GM18517 (cell line): ENCODE data around the gene HECTD4.
A peak's percentile ranks its signal among the peaks of the same experiment; 100 is the strongest.
"Not testable (repeated sequence)": the region's sequence is repeated elsewhere in the genome, so short reads cannot be mapped to it uniquely, and the experiment has no call there.

Experiments used
- ATAC-seq: cut with Tn5 transposase; IDR thresholded peaks from one replicate; pipeline ENCODE4 v1.9.1; 2021; ENCODE audit warnings: mild to moderate bottlenecking, moderate library complexity; ENCODE audit not compliant: unreplicated experiment

The HECTD4 gene

GRCh38 chr12:112130441-112130998 is 251.7 kb downstream of the HECTD4 start:
- peak; percentile 65 for ATAC-seq

GRCh38 chr12:112126911-112127310 is 255.3 kb downstream of the HECTD4 start:
- no peak for ATAC-seq

- no peak for ATAC-seq
These were observed 256.2 kb downstream of the HECTD4 start for GRCh38 chr12:112126000-112126438.

- peak; percentile 91 for ATAC-seq
These were observed 256.8 kb downstream of the HECTD4 start, which contains the start of gene TRAFD1 for GRCh38 chr12:112125250-112125999. Gene TRAFD1 (plus strand): TSS chr12:112125560. CDS start chr12:112130523, 4,963 bp downstream.

GRCh38 chr12:112124918-112125249 is 257.3 kb downstream of the HECTD4 start:
- ATAC-seq, result no peak

- ATAC-seq, result no peak
These were observed 259.2 kb downstream of the HECTD4 start for GRCh38 chr12:112122823-112123690.

- ATAC-seq, result no peak
These were observed 260.3 kb downstream of the HECTD4 start for GRCh38 chr12:112121780-112122565.

- ATAC-seq, result no peak
These were observed 264.5 kb downstream of the HECTD4 start for GRCh38 chr12:112117685-112118084.

GRCh38 chr12:112116232-112117060 is 265.8 kb downstream of the HECTD4 start:
- ATAC-seq, result no peak

GRCh38 chr12:112115259-112116045 is 266.8 kb downstream of the HECTD4 start:
- no peak for ATAC-seq

GRCh38 chr12:112112409-112113133 is 269.7 kb downstream of the HECTD4 start:
- no peak for ATAC-seq

- ATAC-seq, result no peak
These were observed 270.3 kb downstream of the HECTD4 start for GRCh38 chr12:112111931-112112330.

GRCh38 chr12:112110787-112111662 is 271.2 kb downstream of the HECTD4 start:
- ATAC-seq, result not testable (repeated sequence)
